GM18498 (cell line): ENCODE results near the gene PDK4.
"Not testable (repeated sequence)": the region's sequence is repeated elsewhere in the genome, so short reads cannot be mapped to it uniquely, and the experiment has no call there.

Experiments used
- ATAC-seq: cut with Tn5 transposase; IDR thresholded peaks from one replicate; pipeline ENCODE4 v1.9.1; 2021; ENCODE audit warnings: mild to moderate bottlenecking, moderate library complexity; ENCODE audit not compliant: unreplicated experiment

PDK4 gene

DNA sequence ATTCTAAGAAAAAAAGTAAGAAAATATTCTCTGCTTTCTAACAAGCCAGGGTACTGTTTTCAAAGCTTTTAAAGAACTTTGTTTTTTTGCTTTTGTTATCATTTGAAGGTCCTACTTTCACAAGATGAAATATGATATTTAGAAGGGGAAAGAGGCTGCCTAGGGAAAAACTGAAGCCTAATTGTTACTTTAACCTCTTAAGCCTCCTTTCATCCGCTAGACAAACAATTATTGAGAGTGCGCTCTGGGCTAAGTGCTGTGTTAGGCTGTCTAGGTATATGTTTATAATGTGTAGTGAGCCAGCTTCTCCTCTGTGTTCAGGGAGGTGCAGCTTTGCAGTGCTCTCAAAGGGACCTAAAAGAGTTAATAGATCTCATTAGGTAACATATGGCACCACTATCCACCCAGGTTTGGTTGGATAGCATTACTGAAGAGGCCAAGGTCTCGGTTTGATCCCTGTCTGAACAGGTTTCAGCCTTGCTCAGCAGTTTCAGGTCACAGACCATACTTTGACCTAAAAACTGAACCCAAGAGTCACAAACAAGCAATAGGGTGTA is 17.9 kb downstream of the PDK4 start:
- ATAC-seq, result no peak

DNA sequence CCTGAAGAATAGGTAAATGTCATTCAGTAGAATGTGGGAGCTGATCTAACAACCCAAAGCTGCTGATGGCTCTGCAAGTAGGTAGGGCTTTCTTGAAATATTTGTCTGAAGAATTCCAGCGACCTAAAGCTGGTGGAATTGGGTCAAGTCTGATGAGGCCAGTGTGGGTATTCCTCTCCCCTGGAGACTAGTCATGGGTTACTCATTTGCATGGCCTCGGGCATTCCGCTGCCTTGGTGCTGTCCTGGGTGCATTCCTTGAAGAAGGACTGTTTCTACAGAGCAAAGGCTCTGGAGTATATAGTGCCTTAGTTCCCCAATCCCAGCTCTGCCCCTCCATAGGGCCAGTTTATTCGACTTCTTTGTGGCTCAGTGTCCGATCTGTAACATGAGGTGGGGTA is 19.2 kb downstream of the PDK4 start:
- no peak for ATAC-seq

DNA sequence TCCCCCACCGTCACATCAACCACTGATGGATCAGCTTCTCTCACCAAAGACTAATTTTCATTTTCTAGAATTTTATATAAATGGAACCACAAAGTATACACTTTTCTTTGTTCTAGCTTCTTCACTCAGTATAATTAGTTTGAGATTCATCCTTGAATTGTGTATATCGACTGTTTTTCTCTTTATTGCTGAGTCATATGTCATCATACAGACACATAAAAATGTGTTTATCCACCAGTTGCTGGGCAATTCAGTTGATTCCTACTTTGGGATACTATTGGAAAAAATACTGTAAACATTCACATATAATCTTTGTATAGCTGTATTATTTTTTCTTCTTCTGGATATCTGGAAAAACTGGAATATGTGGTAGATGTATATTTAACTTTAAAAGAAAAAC is 26.6 kb downstream of the PDK4 start:
- ATAC-seq, result no peak

DNA sequence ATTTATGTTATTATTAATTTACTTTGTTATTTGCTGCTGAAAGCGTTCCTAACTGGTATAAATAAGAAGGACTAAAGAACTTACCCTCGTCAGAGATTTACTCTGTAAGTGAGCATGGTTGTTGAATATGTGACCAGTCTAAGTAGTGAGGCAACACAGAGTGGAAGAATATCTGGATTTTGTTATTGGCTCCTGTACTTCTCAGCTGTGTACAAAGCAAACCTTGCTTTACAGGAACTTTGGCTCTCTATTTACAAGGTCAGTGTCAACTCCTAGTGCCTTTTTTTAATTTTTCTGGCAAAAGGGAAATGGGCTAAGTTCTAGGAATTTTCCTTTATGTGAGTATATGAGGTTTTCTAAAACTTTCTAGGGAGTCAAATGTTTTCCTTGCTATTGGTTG is 35.6 kb downstream of the PDK4 start:
- ATAC-seq, result no peak

DNA sequence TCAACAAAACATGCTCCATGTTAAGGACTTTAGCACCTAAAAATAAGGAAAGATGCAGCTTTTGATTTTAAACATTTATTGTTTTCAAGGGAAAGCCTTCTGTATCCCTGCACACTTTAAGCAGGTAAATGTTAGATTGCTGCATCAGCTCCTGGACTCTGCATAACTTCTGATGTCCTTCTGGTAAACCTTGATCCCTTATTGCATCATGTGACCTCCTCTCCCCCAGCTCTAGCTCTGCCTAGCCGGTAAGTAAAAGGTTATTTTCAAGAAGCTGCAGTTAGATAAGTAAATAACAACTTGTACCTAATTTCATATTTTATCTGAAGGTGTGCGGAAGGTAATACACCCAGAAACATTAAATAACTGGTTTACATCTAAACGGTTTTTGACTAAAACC is 37.5 kb downstream of the PDK4 start:
- no peak for ATAC-seq

DNA sequence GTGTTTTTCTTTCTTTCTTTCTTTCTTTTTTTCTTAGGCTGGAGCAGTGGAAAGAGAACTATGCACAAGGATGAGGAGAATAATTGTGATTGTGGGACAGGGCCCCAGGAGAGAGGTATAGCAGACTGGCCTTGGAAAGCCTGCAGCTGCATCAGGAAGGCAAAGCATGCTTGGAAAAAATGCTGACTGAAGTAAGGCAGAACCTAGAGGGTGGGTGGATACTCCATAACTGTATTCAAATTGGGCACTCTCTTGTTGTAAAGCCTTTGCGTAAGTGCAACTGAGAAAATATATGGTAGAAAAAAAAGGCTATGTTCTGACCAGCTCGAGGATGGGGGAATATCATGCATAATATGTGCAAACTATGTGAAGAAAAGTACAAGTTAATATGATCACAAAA is 39.5 kb downstream of the PDK4 start:
- ATAC-seq, result no peak

DNA sequence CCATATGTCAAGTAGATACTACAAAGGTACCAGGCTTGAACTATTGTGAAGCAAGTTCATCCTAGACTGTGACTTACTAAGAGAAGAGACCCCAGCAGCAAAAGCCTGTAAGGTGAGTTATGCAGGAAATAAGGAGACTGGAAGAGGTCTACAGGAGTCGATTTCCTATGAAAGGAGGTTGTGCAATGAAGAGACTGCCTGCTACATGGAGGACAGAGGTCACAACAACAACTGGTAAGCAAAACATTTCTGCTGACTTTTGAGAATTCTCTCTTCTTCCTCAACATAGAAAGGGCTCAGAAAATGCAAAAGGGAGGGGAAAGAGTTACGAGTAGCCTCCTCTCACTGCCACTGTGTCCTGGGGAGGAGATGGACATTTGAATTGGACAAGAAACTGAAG is 42.4 kb downstream of the PDK4 start:
- ATAC-seq, result no peak

DNA sequence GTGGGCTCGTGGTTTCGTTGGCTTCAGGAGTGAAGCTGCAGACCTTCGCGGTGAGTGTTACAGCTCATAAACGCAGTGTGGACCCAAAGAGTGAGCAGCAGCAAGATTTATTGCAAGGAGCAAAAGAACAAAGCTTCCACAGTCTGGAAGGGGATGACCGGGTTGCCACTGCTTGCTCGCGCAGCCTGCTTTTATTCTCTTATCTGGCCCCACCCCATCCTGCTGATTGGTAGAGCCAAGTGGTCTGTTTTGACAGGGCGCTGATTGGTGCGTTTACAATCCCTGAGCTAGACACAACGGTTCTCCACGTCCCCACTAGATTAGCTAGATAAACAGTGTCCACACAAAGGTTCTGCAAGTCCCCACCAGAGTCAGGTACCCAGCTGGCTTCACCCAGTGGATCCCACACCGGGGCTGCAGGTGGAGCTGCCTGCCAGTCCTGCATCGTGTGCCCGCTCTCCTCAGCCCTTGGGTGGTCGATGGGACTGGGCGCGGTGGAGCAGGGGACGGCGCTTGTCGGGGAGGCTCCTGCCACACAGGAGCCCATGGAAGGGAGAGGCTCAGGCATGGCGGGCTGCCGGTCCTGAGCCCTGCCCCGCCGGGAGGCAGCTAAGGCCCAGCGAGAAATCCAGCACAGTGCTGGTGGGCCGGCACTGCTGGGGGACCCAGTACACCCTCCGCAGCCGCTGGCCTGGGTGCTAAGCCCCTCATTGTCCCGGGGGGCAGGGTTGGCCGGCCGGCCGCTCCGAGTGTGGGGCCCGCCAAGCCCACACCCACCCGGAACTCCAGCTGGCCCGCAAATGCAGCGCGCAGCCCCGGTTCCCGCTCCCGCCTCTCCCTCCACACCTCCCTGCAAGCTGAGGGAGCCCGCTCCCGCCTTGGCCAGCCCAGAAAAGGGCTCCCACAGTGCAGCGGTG is 44.0 kb downstream of the PDK4 start:
- not testable (repeated sequence) for ATAC-seq

DNA sequence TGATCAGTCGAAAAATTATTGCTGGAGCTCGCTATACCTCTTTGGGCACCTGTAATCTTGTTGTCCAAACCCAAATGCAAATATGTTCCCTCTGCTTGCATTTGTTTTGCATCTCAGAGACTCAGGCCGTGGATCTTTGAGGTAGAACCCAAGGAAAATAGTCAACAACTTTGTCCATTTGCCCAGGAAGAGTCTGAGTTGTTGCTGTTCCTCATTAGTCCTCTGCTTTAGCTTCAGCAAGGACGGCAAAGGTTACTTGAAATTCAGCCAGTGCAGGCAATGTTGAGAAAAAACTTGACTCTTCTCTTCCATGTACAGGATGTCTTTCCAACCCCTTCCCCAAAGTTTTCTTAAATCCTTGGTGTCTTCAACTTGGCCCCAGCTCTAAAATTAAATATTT is 45.8 kb downstream of the PDK4 start:
- no peak for ATAC-seq

DNA sequence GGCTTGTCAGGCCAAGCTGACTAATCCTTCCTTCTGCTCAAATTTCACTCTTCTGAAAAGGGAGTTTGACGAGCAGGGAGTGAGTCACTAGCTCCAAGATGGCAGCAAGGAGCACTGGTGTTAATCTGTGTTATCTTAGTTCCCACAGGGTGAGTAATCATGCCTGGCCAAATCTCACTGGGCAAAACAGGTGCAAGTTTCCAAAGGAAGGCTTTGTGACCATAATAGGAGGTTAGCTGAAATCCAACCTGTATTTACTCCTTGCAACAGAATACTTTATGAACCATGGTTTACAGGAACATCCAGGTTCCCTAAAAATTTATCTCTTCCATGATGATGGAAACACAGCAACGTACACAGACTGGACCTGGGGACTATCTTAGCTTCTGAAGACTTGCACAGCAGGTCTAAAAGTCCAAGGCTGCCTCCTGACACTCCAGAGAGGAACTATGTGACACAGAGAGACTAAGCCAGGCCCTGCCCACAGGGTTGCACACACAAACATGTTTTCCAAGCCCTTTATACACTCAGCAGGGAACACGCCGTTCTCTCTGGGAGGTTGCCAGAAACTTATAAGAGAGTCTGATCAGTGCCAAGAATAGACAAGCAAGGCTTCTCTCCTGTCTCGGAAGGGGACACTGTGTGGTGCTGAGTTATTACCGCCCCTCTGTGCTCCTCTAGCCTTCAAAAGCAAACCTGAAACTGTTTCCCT is 46.3 kb downstream of the PDK4 start:
- no peak for ATAC-seq

DNA sequence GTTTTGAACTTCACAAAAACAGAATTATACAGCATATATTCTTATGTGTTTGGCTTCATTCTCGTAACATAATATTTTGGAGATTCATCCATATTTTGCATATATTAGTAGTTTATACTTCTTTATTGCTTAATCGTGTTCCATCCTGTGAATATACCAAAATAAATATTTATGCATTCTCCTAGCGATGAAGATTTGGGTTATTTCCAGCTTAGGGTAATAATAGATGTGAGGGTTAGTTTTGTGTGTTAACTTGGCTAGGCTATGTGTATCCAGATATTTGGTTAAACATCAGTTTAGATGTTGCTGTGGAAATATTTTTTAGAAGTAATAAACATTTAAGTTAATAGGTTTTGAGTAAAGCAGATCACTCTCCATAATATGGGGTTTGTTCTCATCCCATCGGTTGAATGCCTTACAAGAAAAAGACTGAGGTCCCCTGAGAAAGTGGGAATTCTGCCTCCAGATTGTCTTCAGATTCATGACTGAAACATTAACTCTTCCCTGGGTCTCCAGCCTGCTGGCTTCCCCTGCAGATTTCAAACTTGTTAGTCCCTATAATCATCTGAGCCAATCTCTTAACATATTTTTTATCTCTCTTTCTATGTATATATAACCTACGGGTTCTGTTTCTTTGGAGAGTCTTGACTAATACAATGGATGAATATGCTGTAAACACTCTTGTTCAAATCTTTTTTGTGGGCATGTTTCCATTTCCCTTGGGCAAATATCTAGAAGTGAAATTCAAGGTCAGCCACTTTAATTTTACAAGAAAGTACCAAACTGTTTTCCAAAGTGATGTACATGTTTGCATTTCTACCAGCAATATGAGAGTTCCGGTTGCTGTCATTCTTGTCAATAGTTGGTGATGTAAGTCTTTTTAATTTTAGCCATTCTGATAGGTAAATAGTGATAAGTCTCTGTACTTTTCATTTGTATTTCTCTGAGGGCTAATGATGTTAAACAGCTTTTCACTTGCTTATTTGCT is 48.7 kb downstream of the PDK4 start:
- ATAC-seq, result no peak

DNA sequence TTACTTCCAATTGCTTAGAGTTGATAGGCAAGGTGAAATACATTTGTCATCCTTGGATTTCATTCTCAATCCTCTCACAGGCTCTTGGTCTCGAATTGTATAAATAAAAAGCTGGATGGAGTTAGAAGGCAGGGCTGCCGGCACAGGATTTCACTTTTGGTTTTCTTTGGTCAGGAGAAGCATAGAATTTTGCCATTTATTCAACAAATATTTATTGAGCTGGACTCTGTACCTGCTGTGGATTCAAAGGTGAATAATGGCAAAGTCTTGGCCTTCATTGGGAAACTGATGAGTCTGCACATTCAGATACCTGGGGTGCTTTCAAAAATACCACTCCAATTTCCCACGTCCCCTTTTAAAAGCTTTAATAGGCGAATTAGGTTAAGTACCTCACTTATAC is 49.7 kb downstream of the PDK4 start:
- no peak for ATAC-seq

DNA sequence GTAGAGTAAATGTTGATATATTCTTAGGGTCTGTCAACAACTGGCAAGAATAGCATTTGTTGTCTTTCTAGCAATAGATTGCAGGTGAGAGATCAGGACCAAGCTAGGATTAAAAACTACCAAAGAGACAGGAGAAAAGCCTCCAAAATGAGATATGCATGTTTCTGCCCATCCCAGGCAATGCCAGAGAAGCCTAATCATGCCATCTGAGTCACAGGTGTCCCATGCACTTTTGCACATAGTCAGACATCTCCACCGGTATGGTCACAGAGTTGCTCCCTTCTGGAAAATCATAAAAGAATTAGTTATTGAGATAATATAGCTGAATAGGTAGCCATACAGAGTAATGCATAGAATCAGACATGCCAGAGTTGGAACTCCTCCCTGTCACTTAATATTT is 50.6 kb downstream of the PDK4 start:
- no peak for ATAC-seq

DNA sequence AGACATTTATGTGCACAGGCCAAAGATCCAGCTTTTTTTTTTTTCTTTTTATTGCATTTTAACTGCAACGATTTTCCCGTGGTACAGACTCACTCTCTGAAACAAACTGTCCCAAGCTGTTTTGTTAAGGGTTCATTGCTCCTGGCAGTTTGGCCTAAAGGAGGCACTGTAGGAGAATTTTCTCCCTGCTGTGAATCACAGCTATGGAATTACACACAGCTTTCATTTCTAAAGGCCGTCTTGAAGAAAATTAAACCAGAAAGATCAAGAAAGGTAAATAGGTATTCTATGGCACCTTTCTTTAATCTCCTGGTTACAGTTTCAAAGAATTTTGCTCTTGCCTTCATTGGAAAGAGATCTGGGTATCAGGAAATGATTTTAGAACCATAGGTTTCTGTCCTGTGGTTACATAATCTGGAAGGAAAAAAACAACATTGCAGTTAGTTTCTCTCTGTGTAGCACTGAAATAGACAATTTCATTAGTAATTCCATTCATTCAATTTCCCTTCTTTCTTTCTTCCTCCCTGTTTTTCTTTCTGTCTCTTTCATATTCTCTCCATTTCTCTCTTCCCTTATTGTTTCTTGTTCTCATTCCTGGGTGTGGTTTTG is 51.2 kb downstream of the PDK4 start:
- no peak for ATAC-seq

DNA sequence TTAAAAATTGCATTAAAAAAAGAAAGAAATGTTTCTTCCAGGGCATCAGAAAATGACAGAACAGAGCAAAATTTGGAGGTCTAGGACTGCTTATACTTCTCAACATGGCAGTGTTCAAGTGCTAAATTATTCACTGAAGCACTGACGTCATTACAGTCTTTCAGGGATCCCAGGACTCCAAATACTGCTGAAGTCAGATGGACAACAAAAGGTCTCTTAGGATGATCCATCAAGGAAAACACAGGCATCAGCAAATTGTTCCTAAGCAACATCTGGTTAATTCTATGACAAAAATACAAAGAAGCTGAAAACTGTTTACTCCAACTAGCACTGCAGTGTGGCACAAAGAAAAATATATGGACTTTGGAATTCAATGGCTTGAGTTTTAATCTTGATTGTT is 52.1 kb downstream of the PDK4 start:
- no peak for ATAC-seq

DNA sequence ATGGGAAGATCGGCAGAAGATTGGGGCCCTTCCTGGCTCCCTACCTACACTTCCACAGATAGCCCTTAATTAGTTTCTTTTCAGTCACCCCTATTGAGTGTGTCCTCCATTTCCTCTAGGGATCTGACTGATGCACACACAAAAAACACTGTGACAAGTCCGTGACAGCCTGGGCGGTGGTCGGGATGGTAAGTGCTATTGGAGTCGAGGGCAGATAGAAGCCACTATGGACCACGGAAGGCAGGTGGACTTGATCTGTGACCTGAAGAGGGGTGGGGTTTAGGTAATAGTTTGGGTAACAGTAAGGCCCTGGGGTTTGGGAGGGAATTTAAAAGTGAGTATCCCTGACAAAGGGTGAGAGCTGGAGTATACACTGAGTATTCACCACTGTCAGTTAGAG is 53.0 kb downstream of the PDK4 start:
- no peak for ATAC-seq

DNA sequence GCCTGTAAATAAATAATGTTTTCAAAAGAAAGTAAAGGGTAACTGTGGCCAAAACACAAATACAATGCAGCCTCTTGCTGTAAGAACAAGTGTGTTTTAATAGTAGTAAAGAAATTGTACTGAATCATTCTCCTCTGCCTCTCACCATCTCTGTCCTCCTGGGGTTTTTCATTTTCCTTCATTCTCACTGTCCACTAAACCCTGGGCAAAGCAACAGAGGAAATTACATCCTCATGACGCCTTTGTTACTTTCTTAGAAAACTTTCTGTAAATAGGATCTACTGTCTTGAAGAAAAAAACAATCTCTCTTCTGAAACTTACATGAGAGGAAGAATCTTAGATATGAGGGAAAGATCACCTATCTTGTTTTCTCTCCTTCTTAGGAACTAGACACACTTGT is 56.0 kb downstream of the PDK4 start:
- ATAC-seq, result no peak

DNA sequence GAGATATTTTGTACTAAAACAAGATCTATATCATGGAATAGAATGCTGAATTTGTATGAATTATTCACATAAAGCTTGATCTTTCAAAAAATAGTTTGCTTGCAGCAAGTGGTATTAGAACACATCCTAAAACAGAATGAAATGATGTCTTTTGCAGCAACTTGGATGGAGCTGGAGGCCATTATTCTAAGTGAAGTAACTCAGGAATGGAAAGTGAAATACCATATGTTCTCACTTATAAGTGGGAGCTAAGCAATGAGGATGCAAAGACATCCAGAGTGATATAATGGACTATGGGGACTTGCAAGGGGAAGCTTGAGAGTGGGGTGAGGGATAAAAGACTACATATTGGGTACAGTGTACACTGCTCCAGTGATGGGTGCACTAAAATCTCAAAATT is 56.9 kb downstream of the PDK4 start:
- no peak for ATAC-seq

DNA sequence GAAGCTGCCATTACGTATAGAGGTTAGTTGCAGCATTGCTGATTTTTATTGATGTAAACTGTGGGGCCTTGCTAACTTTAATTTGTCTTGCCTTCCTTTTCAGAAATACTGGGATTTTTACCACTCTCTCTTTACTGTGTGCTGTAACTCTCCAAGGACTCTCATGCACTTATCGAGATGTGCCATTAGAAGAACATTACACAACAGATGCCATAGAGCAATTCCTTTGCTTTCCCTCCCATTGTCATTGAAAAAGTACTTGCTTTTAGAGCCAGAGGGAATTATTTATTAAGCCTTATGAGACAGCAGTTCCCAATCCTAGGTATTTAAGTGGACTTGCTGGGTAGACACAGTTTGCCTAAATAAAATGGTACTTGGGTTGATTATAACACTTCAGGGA is 58.8 kb downstream of the PDK4 start:
- ATAC-seq, result no peak

DNA sequence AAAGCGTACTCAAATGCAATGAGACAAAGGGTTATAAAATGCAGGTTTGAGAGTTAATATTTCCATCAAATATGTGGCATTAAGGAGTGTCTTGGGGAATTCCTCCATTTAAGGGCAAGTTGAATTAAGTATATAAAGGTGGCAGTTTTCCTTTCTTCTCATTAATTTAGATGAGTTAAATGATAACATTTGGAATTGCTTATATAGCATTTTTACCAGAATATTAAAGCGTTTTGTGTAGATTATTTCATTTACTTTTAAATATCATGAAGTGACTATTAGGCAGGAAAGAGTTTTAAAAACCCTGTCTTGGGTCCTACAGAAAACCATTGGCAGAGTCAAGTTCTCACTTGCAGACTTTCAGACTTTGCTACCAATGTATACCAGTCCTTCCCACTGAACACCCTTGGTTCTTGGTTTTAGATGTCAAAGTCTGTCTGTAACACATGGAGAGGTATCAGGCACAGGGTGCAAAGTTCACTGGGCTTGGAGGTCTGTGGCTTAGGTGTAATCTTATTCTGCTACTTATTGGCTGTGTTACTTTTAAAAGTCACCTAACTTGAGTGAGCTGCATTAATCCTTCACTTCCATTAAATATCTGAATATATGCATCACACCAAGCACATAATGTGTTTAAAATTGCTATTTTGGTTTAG is 59.5 kb downstream of the PDK4 start:
- ATAC-seq, result no peak
